NK-92 (cell line): ENCODE results near the gene PEPD.

ENCODE experiments used
- DNase-seq: peaks from one replicate; lab custom pipeline; 2025; ENCODE audit not compliant: unreplicated experiment; lab: John Stamatoyannopoulos, UW

Gene PEPD

GRCh38 chr19:33476151-33476707 lies 45.4 kb downstream of the PEPD start:
- no peak for DNase-seq

- no peak for DNase-seq
Observed at GRCh38 chr19:33473653-33474305, 47.8 kb downstream of the PEPD start.

GRCh38 chr19:33472691-33473652 lies 48.6 kb downstream of the PEPD start:
- no peak for DNase-seq

DNA sequence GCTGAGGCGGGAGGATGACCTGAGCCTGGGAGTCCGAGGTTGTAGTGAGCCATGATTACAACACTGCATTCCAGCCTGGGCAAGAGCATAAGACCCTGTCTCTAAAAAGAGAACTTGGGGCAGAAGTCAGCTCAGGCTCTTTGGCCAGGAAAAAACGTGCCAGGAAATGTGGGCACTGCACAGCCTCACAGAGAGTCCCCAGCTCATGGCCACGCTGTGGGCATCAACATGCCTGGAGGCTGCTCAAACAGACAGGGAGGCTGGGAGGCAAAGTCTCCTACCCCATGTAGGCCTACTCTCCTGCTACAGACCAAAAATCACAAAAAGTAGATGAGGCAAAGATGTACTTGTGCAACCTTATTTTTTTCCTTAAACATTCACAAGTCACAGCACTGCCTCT lies 49.4 kb downstream of the PEPD start:
- no peak for DNase-seq

DNA sequence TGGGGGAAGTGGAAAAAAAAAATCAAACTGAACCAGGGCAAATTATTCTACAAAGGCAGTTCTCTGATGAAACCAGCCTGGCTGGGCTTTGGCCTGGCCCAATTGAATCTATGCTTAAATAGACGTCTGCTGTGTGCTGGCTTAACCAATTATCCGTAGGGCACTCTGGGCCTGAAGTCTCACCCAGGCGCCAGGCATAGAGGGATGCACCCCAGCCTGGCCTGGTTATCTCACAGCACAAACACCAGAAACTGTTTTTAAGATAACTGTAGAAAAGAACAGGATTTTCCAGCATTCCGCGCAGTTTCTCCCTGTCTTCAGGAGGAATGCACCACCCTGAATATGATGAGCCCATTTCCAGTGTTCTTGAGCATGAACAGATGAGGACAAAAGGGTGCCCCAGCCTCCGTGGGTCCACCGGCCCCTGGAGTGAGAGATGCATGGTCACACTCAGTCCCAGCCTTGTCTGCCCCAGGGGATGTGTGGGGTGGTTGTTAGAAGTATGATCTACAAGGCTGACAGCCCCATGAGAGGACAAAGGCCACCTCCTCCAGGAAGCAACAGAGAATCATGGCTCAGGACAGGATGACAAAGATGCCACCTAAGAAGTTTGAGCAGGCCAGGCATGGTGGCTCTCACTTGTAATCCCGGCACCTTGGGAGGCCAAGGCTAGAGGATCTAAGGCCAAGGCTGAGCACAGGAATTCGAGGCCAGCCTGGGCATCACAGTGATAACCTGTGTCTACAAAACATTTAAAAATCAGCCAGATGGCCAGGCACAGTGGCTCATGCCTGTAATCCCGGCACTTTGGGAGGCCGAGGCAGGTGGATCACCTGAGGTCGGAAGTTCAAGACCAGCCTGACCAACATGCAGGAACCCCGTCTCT lies 50.2 kb downstream of the PEPD start:
- no peak for DNase-seq

- no peak for DNase-seq
Observed at GRCh38 chr19:33470686-33471085, 50.9 kb downstream of the PEPD start.

GRCh38 chr19:33470040-33470330 lies 51.6 kb downstream of the PEPD start:
- no peak for DNase-seq

GRCh38 chr19:33469171-33470039 lies 52.2 kb downstream of the PEPD start:
- DNase-seq = no peak

DNA sequence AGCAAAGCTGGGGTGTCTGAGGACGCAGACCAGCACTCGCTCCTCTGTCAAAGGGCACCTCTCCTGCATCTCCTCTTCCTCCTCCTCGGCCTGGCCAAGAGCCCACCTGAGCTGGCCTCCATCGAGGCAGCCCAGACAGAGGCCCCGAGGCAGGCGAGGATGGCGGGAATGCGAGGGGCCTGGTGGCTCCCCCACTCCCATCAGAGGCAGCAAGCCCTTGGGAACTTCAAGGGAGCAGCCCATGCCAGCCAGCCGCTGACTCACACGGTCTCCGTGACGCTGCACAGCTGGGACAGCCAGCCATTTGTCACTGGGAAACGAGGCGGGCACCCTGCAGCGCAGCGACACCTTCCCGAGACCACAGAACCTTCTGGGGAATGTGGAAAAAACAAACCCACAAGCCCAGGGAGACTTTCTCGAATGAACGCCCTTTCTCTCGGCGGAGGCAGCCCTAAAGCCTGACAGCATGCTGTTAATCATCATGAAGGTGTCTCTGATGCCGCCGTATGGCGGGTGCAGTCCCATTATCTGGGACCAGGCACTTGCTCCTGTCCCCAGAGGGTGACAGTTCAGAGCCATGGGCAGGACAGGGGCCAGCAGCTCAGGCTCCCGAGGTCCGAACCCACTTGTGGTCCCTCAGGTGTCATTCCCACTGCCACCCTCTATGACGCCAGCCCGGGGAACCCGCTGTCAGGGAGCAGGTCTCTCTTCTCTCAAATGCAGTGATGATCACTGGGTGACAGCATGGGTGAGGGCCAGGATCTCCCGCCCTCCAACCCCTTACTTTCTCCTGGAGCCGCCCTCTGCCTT lies 53.0 kb downstream of the PEPD start:
- DNase-seq = no peak

- DNase-seq = no peak
Observed at GRCh38 chr19:33467851-33468250, 53.7 kb downstream of the PEPD start.

GRCh38 chr19:33465834-33466233 lies 55.8 kb downstream of the PEPD start:
- DNase-seq = no peak

DNA sequence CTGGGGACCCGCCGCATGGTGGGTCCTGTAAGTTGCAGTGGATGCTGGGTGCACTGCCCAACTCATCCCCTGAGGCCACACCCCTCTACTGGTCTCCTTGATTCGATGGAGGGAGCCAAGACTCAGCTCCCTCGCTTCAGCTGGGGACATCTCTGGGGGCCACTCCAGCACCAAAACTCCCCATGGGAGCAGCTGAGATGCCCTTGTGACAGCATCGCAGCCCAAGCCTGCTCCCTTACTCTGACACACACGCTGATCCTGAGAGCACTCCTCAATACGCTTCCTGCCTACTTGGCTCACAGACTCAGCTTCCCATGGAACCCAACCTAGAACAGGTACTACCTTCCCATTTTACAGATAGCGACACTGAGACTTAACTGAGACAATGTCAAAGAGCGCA lies 56.2 kb downstream of the PEPD start:
- no peak for DNase-seq

DNA sequence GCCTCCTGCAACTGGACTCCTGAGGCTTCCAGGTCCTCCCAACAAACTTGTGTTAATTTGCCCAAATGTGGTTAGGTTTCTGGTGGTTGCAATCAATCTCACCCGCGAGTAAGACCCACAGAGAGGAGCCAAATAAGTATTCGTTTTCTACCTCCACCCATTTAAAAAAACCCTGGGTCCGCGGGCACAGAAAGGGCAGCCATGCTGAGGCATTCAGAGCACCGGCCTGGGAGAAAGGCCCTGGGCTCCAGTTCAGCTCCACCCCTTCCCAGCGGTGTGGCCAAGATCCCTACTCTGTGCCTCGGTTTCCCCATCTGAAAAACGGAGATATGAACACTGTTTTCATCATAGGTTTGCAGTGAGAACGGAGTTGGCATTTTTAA lies 56.9 kb downstream of the PEPD start:
- DNase-seq = no peak

GRCh38 chr19:33464010-33464732 lies 57.4 kb downstream of the PEPD start:
- no peak for DNase-seq

DNA sequence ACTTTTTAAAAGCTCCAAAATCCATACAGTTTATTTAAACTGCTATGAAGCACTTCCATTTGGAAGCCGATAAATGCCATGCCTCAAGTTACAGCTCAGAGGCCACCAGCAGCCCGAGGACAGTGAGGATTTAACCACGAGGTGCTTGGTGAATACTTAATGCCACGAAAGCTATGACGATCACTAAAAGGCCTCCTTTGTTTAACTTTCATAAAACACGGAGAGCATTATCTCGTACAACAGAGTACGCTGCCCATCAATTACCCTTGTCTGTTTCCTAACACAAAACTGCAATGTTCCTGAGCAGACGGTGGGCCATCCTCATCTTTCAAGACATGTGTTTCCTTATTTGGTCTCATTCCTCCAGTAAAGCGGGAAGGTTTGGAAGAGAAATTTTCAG lies 58.4 kb downstream of the PEPD start:
- no peak for DNase-seq

- DNase-seq = no peak
Observed at GRCh38 chr19:33462112-33462791, 59.3 kb downstream of the PEPD start.

DNA sequence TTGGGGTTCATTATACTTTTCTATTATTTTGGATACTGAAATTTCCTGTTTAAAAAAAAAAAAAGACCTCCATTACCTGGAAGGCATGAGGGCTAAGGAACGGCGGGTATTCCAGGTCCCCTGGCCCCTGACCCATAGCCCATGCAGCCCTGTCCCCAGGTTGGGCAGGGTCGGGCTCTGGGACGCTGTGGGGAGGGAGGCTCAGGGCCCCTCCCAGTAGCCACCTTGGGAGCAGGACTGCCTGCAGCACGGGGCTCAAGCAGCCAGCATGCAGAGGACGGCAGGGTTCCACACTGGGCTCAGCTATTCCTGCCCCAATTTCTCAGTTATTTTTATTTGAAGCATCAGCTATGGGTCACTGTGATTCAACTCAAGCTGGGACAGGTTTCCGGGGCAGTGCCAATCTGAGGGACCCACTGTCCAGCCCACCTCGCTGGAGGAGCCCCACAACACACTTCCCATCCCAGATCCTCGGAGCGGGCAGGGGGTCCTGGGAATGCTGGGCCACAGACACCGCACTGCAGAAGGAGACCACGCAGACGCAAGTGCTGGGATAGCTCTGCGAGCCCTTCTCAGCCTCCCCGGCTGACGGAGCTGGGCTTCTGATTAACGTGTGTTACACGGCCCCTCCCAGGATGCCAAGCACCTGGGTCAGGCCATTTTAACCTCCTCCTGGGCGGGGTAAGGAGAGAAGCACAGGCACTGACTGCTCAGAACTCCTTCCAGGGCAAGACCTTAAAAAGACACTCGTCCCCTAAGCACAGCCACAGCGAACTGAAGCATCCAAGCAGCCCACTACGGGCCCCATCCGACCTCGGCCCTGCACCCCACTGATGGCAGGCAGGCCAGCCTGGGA lies 60.1 kb downstream of the PEPD start:
- DNase-seq = no peak
